AG04449 (cell line): ENCODE data around the gene SCARB1.

Source experiments
- CTCF ChIA-PET: fragments of 350-600 bp; formaldehyde crosslinking; extraction: SDS; loops from one replicate; lab custom pipeline; 2021; ENCODE audit warnings: antibody characterized with exemption; lab: Yijun Ruan, JAX
- POLR2A ChIA-PET: fragments of 400-600, 350-600 bp; formaldehyde crosslinking; extraction: SDS; loops from one replicate; lab custom pipeline; 2020; ENCODE audit warnings: antibody characterized with exemption, inconsistent platforms; lab: Yijun Ruan, JAX
- DNase-seq: peaks from one replicate; pipeline ENCODE4 v3.0.0-alpha.2; 2010; ENCODE audit warnings: low read depth, low spot score
- H3K4me3 ChIP-seq: 2 replicates; pipeline ENCODE4 v1.5.1; 2011; ENCODE audit warnings: low read depth, mild to moderate bottlenecking, control low read depth, low read length
- CTCF ChIP-seq: IDR thresholded peaks from one replicate; pipeline ENCODE4 v1.5.1; 2011; ENCODE audit warnings: mild to moderate bottlenecking, moderate library complexity, low read length, control low read depth, inconsistent platforms; ENCODE audit not compliant: insufficient read depth; ENCODE audit errors: missing control alignments

Gene SCARB1

DNA sequence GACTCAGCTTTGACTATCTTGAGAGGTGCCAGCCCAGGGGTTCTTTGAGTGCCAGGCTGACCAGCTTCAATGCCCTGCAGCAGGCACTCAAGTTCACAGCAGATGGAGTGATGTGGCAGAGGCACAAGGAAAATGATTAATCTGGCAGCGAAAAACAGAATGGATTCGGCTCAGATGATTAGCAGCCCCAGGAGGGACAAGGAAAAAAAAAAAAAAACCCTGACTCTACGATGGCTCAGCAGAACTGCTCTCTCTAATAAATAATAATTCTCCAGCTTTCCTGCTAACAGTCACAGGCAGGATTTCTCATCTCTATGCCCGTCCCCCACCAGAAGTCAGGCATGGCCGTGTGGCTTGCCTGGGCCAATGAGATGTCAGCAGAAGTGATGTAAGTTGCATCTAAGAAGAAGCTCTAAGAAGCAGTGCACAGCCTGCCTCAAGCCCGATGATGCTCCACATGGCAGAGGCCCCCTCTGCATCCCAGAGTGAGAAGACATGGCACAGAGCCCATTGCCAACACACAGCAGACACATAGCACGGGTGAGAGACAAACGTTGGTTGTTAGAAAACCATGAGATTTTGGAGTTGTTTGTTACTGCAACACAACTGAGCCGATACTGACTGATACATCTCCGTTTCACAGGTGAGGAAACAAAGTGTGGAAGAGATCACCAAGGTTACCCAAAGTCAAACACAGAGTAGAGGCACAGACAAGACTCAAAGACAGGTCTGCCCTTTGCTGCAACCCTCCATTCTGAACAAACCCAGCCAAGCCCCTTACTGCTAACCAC is 111.0 kb downstream of the SCARB1 start:
- H3K4me3 ChIP-seq: no peak overlapping the region
- no peak for DNase-seq
- ChIA-PET POLR2A (no interaction called here), CTCF (interaction anchor here (2.2 to 3.6 kb wide), 2 partner anchors 11 to 14 kb away, joined by 5 to 18 read pairs; no protein-coding TSS in a partner anchor)
- TF ChIP-seq CTCF: no peak

DNA sequence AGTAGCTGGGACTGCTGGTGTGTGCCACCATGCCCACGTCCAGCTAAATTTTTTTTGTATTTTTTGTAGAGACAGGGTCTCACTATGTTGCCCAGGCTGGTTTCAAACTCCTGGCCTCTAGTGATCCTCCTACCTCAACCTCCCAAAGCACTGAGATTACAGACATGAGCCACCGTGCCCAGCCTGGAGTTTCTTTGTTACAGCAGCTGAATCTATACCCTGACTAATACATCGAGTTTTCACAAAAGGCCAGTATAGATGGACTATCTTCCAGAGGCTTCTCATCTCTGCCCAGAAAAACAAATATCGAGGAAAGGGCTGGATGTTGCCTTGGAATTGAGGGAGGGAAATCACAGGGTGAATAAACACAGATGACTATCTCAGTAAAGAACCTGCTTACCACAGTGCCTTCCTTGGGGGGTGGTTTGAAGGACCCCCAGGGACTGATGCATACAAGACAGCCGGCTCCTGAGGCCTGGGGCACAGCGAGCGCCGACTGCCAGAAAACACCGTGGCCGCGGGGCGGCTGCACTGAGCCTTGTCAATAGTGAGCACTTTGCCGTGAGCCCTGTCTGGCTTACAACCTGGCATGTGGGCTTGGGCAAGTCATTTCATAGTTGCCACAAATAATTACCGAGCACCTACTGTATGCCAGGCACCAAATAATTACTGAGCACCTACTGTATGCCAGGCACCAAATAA is 111.9 kb downstream of the SCARB1 start:
- no peak overlapping the region for H3K4me3 ChIP-seq
- POLR2A ChIA-PET: no interaction called here
- no peak for TF ChIP-seq CTCF
- no peak for DNase-seq
- CTCF ChIA-PET: interaction anchor here (0.8 to 3.6 kb wide), 3 partner anchors 11 to 16 kb away, joined by 4 to 18 read pairs (median 5); no protein-coding TSS in a partner anchor

- H3K4me3 ChIP-seq: no peak overlapping the region
- TF ChIP-seq CTCF: peak; percentile 1
- POLR2A ChIA-PET: no interaction called here
- no peak for DNase-seq
- CTCF ChIA-PET: interaction anchor here (0.7 to 3.6 kb wide), 5 partner anchors 10 to 25 kb away, joined by 3 to 18 read pairs (median 5); no protein-coding TSS in a partner anchor
These were observed 112.7 kb downstream of the SCARB1 start for GRCh38 chr12:124750787-124751471.

- POLR2A ChIA-PET: no interaction called here
- no peak for TF ChIP-seq CTCF
- H3K4me3 ChIP-seq: no peak overlapping the region
- DNase-seq: no peak
- CTCF ChIA-PET: interaction anchor here (1.0 to 3.6 kb wide), 4 partner anchors 10 to 14 kb away, joined by 3 to 18 read pairs (median 5); no protein-coding TSS in a partner anchor
These were observed 113.5 kb downstream of the SCARB1 start for GRCh38 chr12:124750149-124750656.

DNA sequence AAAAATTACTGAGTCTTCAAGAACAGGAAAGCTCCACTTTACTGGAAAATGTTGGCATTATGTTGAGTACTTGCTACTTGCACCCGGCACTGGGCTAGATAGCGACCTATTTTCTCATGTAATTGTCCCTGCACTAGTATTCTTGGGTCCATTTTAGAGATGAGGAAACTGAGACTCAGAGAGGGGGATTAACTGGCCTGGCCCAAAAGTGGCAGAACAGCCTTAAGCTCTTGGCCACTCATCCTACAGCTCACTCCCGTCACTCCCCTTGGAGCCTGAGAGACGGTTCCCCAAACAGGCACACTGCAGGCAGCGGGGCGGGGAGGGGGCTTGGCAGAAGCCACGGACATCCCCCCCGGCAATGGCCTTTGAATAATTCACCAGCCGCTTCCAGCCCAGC is 113.9 kb downstream of the SCARB1 start:
- H3K4me3 ChIP-seq: no peak overlapping the region
- DNase-seq: no peak
- ChIA-PET POLR2A (no interaction called here), CTCF (interaction anchor here (1.4 to 1.6 kb wide), 2 partner anchors 13 to 15 kb away, joined by 3 to 4 read pairs; no protein-coding TSS in a partner anchor)
- no peak for TF ChIP-seq CTCF
